Peyer's patch (tissue), 4 donors: ENCODE results near the gene ZNF618.

ENCODE experiments used
- POLR2A ChIP-seq, 2 donors: fragments of 450-650 bp; IDR thresholded peaks; one replicate each; pipeline ENCODE4 v1.5.1; 2017; ENCODE audit warnings: antibody characterized with exemption in 2 of 2, mild to moderate bottlenecking in 2 of 2, moderate library complexity in 2 of 2
- TF ChIP-seq, protein P1 (sequence below), 6 experiments: fragments of 450-650 bp in 4 of 6; fragments of 200-600 bp in 2 of 6; sonication (generic) in 1 of 6; IDR thresholded peaks; one replicate each; pipeline ENCODE4 v1.5.1; 2017 to 2019; ENCODE audit warnings: antibody characterized with exemption in 6 of 6, mild to moderate bottlenecking in 3 of 6, moderate library complexity in 1 of 6

DNA sequence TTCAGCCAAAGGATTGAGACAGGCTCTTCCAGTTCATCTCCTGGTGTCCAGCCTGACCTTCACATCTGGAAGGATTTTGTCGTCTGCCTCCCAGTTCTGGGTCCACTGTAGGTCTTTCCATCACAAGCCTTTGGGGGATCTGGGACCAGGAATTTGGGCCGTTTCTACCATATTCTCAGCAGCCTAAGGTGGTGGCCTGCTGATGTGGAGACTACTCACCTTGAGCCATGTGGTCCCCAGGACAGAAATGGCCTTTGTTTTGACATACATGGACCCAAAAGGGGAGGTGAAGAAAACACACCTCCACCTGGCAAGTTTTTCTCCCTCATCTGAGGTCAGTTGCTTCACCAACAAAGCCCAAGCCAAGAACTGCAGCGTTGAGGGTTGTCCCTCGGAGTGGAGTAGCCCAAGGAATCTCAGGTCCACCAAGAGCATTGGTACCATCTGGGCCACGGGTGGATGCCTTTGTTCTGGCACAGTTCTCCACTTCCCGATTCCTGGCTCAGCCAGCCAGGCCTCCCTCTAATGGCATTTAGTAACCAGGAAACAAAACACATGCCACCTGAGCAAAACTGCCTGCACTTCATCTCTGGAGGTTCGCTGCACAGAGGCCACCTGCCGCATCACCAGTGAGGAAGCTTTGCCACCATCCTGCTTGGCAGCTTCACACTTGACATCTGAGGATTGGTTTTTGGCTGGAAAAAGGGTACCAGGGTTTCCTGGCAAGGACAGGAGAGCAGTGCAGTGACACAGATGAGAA is 177.3 kb downstream of the ZNF618 start:
- TF ChIP-seq, protein P1, sequence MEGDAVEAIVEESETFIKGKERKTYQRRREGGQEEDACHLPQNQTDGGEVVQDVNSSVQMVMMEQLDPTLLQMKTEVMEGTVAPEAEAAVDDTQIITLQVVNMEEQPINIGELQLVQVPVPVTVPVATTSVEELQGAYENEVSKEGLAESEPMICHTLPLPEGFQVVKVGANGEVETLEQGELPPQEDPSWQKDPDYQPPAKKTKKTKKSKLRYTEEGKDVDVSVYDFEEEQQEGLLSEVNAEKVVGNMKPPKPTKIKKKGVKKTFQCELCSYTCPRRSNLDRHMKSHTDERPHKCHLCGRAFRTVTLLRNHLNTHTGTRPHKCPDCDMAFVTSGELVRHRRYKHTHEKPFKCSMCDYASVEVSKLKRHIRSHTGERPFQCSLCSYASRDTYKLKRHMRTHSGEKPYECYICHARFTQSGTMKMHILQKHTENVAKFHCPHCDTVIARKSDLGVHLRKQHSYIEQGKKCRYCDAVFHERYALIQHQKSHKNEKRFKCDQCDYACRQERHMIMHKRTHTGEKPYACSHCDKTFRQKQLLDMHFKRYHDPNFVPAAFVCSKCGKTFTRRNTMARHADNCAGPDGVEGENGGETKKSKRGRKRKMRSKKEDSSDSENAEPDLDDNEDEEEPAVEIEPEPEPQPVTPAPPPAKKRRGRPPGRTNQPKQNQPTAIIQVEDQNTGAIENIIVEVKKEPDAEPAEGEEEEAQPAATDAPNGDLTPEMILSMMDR (IDR thresholded peaks at IDR 0.05) = no peak
- TF ChIP-seq POLR2A (IDR thresholded peaks at IDR 0.05) = no peak
